Prostate gland (tissue), 2 donors: ENCODE measurements around the gene ANKRD10. TPM values are rescaled to one million over a fixed set of nuclear protein-coding genes. Genes with fewer than 3 reads are reported as not detected.
"Not testable (repeated sequence)": the region's sequence is repeated elsewhere in the genome, so short reads cannot be mapped to it uniquely, and the experiment has no call there.

Experiments
- DNase-seq: peaks from one replicate; pipeline ENCODE4 v3.0.0-alpha.2; 2019; ENCODE audit warnings: low spot score
- H3K27ac ChIP-seq, 2 donors: fragments of 200-600 bp; sonication (generic); 2 replicates each; pipeline ENCODE4 v1.5.1; 2017 to 2019
- H3K27me3 ChIP-seq: fragments of 200-600 bp; sonication (generic); replicated peaks from 2 replicates; pipeline ENCODE4 v1.5.1; 2019; ENCODE audit not compliant: insufficient read depth
- H3K36me3 ChIP-seq, 2 donors: fragments of 200-600 bp; sonication (generic); 1 replicate in 1 of 2; 2 replicates in 1 of 2; pipeline versions ENCODE4 v1.5.1 to v1.8.1; 2017 to 2019
- H3K4me1 ChIP-seq: fragments of 200-600 bp; sonication (generic); replicated peaks from 2 replicates; pipeline ENCODE4 v1.5.1; 2019
- H3K4me3 ChIP-seq, 2 donors: fragments of 200-600 bp; sonication (generic); 2 replicates each; pipeline ENCODE4 v1.5.1; 2017 to 2019
- H3K9me3 ChIP-seq: fragments of 200-600 bp; sonication (generic); 2 replicates; pipeline ENCODE4 v1.5.1; 2017
- CTCF ChIP-seq, 4 experiments: fragments of 200-600 bp in 2 of 4; fragments of 450-650 bp in 2 of 4; sonication (generic) in 2 of 4; IDR thresholded peaks; 1 replicate in 3 of 4; 2 replicates in 1 of 4; pipeline ENCODE4 v1.5.1; 2016 to 2019; ENCODE audit warnings: antibody characterized with exemption in 4 of 4, mild to moderate bottlenecking in 2 of 4, moderate library complexity in 2 of 4
- POLR2A ChIP-seq: fragments of 450-650 bp; IDR thresholded peaks from one replicate; pipeline ENCODE4 v1.6.1; 2016; ENCODE audit warnings: antibody characterized with exemption, mild to moderate bottlenecking
- POLR2AphosphoS5 ChIP-seq: sonication (generic); formaldehyde crosslinking; IDR thresholded peaks from one replicate; pipeline ENCODE4 v1.6.1; 2017; ENCODE audit warnings: antibody characterized with exemption
- WGBS: methylation state at CpG from one replicate; pipeline ENCODE4 v1.1.5; 2018; 5-methylcytosine and 5-hydroxymethylcytosine counted together
- intact Hi-C: fragments of 100-400 bp; cut with DNase I; formaldehyde crosslinking; loops from one replicate; pipeline ENCODE4 v1.14.2; 2022
- total RNA-seq, 2 donors: library from RNA; depleted of rRNA; stranded (reverse); fragments of >200 nt; gene quantifications; one replicate each; pipeline ENCODE4 v1.1.0, GENCODE V29; 2016

Gene ANKRD10
- total RNA-seq, 2 donors from 2014 or later: 99.9 to 155 TPM

- H3K9me3 ChIP-seq: no peaks in the 10 kb centered on the region
- WGBS: 80% methylated on average over 2 of the region's 2 CpGs
- no peaks in the 10 kb centered on the region for H3K4me1 ChIP-seq
- no peak overlapping the region for H3K4me3 ChIP-seq
- no peaks in the 10 kb centered on the region for H3K27me3 ChIP-seq
- intact Hi-C loops: no loop called here
- DNase-seq: no peak
- H3K36me3 ChIP-seq: no peaks in the 10 kb centered on the region
- no peak overlapping the region for H3K27ac ChIP-seq
- TF ChIP-seq CTCF (IDR thresholded peaks at IDR 0.05) (no peak), POLR2A (no peak), POLR2AphosphoS5 (no peak)
These were observed 45.3 kb upstream of the ANKRD10 start for GRCh38 chr13:110960204-110960603.

- Histone ChIP-seq H3K9me3 (no peaks in the 10 kb centered on the region), H3K36me3 (no peaks in the 10 kb centered on the region), H3K4me1 (no peaks in the 10 kb centered on the region), H3K4me3 (no peak overlapping the region), H3K27ac (no peak overlapping the region), H3K27me3 (no peaks in the 10 kb centered on the region)
- TF ChIP-seq POLR2AphosphoS5 (no peak), POLR2A (no peak), CTCF (IDR thresholded peaks at IDR 0.05) (no peak)
- intact Hi-C loops: no loop called here
- WGBS: 92% methylated on average over 6 of the region's 6 CpGs
- DNase-seq: no peak
These were observed 43.1 kb upstream of the ANKRD10 start for GRCh38 chr13:110957931-110958330.

DNA sequence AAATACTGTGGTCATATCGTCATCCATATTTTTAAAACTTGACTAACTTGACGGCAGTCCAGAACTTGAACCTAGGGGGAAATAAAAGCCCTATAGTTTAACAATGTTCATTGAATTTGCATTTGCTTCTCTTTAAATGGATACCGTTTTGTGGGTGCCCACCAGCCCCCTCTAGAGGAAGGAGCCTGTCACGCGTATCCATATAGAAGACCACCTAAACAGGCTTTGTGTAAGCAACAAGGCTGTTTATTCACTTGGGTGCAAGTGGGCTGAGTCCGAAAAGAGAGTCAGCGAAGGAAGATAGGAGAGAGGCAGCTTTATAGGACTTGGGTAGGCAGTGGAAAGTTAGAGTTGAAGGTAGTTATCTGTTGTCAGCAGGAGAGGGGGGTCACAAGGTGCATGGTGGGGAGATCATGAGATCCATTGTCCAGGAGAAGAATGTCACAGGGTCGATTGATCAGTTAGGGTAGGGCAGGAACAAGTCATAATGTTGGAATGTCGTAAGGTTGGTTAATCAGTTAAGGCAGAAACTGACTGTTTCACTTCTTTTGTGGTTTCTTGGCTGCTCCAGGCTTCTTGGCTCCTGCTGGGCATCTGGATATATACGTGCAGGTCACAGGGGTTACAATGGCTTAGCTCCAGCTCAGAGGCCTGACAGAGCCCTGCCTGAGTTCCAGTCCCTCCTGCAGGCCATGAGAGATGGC lies 42.5 kb upstream of the ANKRD10 start:
- intact Hi-C loops: no loop called here
- Histone ChIP-seq H3K27me3 (no peaks in the 10 kb centered on the region), H3K9me3 (no peaks in the 10 kb centered on the region), H3K27ac (no peak overlapping the region), H3K36me3 (no peaks in the 10 kb centered on the region), H3K4me3 (no peak overlapping the region), H3K4me1 (no peaks in the 10 kb centered on the region)
- TF ChIP-seq POLR2A (no peak), POLR2AphosphoS5 (no peak), CTCF (IDR thresholded peaks at IDR 0.05) (no peak)
- 86% methylated on average over 10 of the region's 10 CpGs for WGBS
- no peak for DNase-seq

DNA sequence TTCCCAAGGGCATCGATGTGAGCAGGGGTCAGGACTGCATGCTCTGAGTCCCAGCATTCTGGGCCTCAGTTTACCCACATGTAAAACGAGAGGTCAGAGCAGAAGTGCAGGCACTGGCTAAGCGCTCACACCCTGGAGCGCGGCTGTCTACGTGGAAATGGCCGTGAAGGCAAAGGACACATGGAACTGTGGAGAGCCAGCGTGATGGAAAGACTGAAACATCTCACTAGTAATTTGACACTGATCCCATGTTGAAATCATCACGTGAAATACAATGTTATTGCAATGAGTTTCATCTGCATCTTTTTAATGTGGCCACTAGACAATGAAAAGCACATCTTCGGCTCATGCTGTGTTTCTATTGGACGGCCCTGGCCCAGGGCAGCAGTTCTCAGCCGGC lies 41.3 kb upstream of the ANKRD10 start:
- intact Hi-C loops, H3K4me1 ChIP-seq, H3K27ac ChIP-seq, H3K27me3 ChIP-seq, H3K36me3 ChIP-seq, DNase-seq, H3K4me3 ChIP-seq, H3K9me3 ChIP-seq: not testable (repeated sequence)
- WGBS: 84% methylated on average over 11 of the region's 12 CpGs

DNA sequence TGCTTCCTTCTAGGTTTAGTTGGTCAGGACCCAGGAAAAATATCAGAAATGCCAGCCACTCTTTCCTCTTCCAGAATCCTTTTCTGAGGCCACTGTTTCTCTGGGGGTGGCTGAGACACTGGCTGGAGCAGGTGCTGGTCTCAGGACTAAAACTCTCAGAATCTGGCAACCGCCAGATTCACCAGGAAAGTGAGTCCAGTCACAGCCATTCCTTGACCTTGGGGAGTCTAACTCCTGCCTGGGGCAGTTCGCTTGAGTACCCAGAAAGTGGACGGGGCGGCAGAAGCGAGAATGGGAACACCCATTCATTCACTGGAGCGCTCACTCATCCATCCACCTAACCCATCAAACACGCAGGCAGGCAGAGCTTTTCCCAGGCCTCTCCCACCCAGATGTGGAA lies 40.7 kb upstream of the ANKRD10 start:
- not testable (repeated sequence) for DNase-seq
- 78% methylated on average over 6 of the region's 7 CpGs for WGBS

DNA sequence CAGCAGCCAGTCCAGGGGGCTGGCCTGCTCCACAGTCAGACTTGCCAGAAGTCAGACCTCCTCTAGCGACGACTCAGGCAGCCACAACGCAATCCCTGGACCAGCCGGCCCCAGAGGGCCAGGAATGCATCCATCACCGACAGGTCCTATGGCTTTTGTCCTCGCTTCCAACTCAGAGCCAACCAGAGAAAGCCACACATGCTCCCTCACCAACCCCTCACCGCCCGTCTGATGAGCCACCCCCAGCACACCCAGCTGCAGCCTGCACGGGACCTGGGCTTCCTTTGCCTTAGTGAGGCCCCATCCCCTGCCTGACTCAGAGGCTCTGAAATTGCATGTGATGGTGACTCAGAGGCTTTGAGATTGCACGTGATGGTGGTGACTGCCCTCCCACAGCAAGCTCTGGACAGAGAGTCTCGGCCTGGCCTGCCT lies 40.2 kb upstream of the ANKRD10 start:
- H3K27ac ChIP-seq, intact Hi-C loops, H3K27me3 ChIP-seq, H3K4me3 ChIP-seq, H3K4me1 ChIP-seq, DNase-seq, H3K36me3 ChIP-seq, H3K9me3 ChIP-seq: not testable (repeated sequence)
- WGBS: 34% methylated on average over 11 of the region's 11 CpGs
- peak; percentile 38 for TF ChIP-seq POLR2AphosphoS5

More for the DNA sequence above, 40.7 kb upstream of the ANKRD10 start:
- H3K27me3 ChIP-seq, H3K27ac ChIP-seq, H3K4me1 ChIP-seq, H3K36me3 ChIP-seq, H3K4me3 ChIP-seq, intact Hi-C loops, H3K9me3 ChIP-seq: not testable (repeated sequence)

DNA sequence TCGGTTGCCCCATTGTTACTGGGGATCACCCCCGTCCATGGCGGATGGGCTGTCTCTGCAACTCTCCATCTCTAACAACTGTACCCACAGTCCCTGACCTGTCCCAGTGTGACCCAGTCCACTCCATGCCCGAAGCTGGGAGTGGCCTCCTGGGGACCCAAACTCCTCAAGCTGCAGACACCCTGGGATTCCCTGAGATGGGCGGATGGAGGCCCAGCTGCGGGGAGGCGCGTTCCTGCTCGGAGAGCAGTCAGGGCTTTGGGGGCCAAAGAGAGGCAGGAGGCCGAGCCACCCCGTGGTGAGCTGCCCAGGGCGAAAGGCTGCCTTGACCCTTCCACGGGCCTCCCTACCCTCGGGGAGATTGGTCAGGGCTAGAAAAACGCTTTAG lies 39.7 kb upstream of the ANKRD10 start:
- H3K4me3 ChIP-seq, DNase-seq, H3K36me3 ChIP-seq, intact Hi-C loops, H3K27me3 ChIP-seq, H3K9me3 ChIP-seq, H3K27ac ChIP-seq, H3K4me1 ChIP-seq: not testable (repeated sequence)
- 86% methylated on average over 15 of the region's 15 CpGs for WGBS
